ENCODE results near the gene ASPSCR1. TPM values are rescaled to one million over a fixed set of nuclear protein-coding genes. Genes with fewer than 3 reads are reported as not detected.
A peak's percentile ranks its signal among the peaks of the same experiment; 100 is the strongest.

The ASPSCR1 gene
- total and polyA plus RNA-seq, 2 donors (not counting 1 experiment from before 2014, with no cell fraction given) = 6.3 to 35.7 TPM

DNA sequence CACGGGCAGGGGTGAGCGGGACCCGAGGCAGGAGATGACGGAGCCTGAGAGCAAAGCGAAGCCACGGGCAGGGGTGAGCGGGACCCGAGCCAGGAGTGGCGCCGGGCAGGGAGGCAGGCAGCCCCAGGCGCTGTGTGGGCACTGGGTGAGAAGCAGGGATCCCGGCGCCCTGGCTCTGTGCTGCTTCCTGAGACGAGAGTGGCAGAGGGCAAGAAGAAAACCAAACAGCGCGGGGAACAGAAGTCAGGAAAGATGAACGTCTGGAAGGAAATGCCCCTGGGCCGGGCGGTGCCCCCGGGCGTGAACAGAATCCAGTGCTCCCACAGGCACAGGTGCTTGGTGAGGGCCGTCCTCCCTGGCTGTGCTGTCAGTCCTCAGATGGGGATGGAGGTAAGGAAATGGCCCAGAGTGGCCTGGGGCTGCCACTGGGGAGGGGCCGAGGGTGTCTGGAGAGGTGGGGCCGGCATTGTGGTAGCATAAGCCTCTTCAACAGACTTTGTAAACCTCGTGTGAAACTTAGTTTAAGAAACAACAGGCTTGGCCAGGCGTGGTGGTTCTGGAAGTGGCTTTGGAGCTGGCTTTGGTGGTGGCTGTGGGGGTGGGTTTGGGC, 9.8 kb downstream of the ASPSCR1 start:
- Histone ChIP-seq H3K79me2 (ENCODE audit: control insufficient read depth, insufficient read depth, low read length) (no peaks in the 10 kb centered on the region), H4K20me1 (ENCODE audit: control insufficient read depth, extremely low read depth, insufficient read depth, low read length) (no peaks in the 10 kb centered on the region), H3K9ac (ENCODE audit: insufficient read depth, low read length) (no peak overlapping the region), H3K4me1 (ENCODE audit: control insufficient read depth, extremely low read depth, insufficient read depth, low read length) (peaks cover 12% of the 10 kb centered on the region), H3K27me3 (ENCODE audit: control insufficient read depth, insufficient read depth, low read length) (no peaks in the 10 kb centered on the region), H3K36me3 (ENCODE audit: control insufficient read depth, insufficient read depth, low read length) (peaks cover 17% of the 10 kb centered on the region), H3K4me3 (replicated peaks in 1 of 4; ENCODE audit: control extremely low read depth in 1 of 4, insufficient read depth in 1 of 4, low read depth in 3 of 4, low read length in 4 of 4) (no peak overlapping the region), H3K9me3 (ENCODE audit: control insufficient read depth, insufficient read depth, low read depth, low read length) (no peaks in the 10 kb centered on the region), H2AFZ (ENCODE audit: low read length) (no peak overlapping the region), H3K4me2 (ENCODE audit: extremely low read depth, insufficient read depth, low read length) (no peak overlapping the region), H3K27ac (ENCODE audit: insufficient read depth, low read length) (no peak overlapping the region)
- no peak for DNase-seq (ENCODE audit: low read depth in 2 of 2)
- no peak for TF ChIP-seq EZH2 (IDR thresholded peaks at IDR 0.05; ENCODE audit: low read length, missing control alignments)
- no peak for TF ChIP-seq CTCF (conservative IDR thresholded peaks at IDR 0.05 in 1 of 2, IDR thresholded peaks at IDR 0.05 in 1 of 2; ENCODE audit: low read depth in 1 of 2, low read length in 2 of 2)

DNA sequence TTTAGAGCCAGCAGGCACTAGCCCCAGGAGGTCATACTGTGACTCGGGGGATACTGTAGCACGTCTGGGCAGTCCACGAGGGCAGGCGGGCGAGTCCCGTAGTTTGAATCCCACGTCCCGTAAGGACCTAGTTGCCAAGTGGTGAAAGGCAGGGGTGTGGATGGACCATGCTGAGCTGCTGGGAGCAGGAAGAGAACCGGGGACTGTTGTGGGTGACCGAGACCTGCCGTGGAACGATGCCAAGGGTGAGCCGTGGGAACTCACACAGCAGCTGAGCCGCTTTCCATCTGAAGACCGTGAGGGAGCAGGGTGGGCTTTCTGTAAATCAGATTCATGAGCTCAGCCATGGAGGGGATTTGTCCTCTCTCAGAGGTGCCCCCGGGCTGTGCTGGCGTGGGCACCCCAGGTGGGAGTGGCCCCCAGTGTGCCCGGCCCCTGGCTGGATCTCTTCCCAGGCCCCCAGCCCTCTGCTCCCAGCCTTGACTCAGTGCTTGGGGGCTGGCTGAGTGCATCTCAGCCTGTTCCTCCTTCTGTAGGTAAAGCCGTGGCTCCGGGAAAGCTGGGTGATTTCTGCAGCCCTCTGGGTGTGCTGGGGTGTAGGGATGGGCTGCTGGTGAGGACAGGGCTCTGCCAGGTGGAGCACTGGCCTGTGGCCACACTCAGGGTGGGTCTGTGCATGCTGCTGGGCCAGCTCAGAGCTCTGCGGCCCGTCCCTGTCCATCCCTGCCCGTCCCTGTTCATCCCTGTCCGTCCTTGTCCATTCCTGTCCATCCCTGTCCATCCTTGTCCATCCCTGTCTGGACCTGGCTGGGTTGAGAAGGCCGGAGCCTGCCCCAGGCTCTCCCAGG, 13.6 kb downstream of the ASPSCR1 start:
- Histone ChIP-seq H3K4me3 (replicated peaks in 1 of 4; ENCODE audit: control extremely low read depth in 1 of 4, insufficient read depth in 1 of 4, low read depth in 3 of 4, low read length in 4 of 4) (no peak overlapping the region), H3K27me3 (ENCODE audit: control insufficient read depth, insufficient read depth, low read length) (no peaks in the 10 kb centered on the region), H2AFZ (ENCODE audit: low read length) (no peak overlapping the region), H3K9me3 (ENCODE audit: control insufficient read depth, insufficient read depth, low read depth, low read length) (no peaks in the 10 kb centered on the region), H3K9ac (ENCODE audit: insufficient read depth, low read length) (no peak overlapping the region), H4K20me1 (ENCODE audit: control insufficient read depth, extremely low read depth, insufficient read depth, low read length) (no peaks in the 10 kb centered on the region), H3K36me3 (ENCODE audit: control insufficient read depth, insufficient read depth, low read length) (peaks cover 5% of the 10 kb centered on the region), H3K79me2 (ENCODE audit: control insufficient read depth, insufficient read depth, low read length) (no peaks in the 10 kb centered on the region), H3K4me2 (ENCODE audit: extremely low read depth, insufficient read depth, low read length) (no peak overlapping the region), H3K27ac (ENCODE audit: insufficient read depth, low read length) (no peak overlapping the region), H3K4me1 (ENCODE audit: control insufficient read depth, extremely low read depth, insufficient read depth, low read length) (peaks cover 18% of the 10 kb centered on the region)
- DNase-seq (ENCODE audit: low read depth in 2 of 2) = no peak
- no peak for TF ChIP-seq EZH2 (IDR thresholded peaks at IDR 0.05; ENCODE audit: low read length, missing control alignments)
- no peak for TF ChIP-seq CTCF (conservative IDR thresholded peaks at IDR 0.05 in 1 of 2, IDR thresholded peaks at IDR 0.05 in 1 of 2; ENCODE audit: low read depth in 1 of 2, low read length in 2 of 2)

- Histone ChIP-seq H3K27ac (ENCODE audit: insufficient read depth, low read length) (no peak overlapping the region), H3K4me1 (ENCODE audit: control insufficient read depth, extremely low read depth, insufficient read depth, low read length) (peaks cover 18% of the 10 kb centered on the region), H3K36me3 (ENCODE audit: control insufficient read depth, insufficient read depth, low read length) (peaks cover 5% of the 10 kb centered on the region), H3K79me2 (ENCODE audit: control insufficient read depth, insufficient read depth, low read length) (no peaks in the 10 kb centered on the region), H2AFZ (ENCODE audit: low read length) (no peak overlapping the region), H3K9me3 (ENCODE audit: control insufficient read depth, insufficient read depth, low read depth, low read length) (no peaks in the 10 kb centered on the region), H3K4me2 (ENCODE audit: extremely low read depth, insufficient read depth, low read length) (peak overlapping the region; percentile 59), H3K9ac (ENCODE audit: insufficient read depth, low read length) (peak overlapping the region; percentile 23), H3K4me3 (replicated peaks in 1 of 4; ENCODE audit: control extremely low read depth in 1 of 4, insufficient read depth in 1 of 4, low read depth in 3 of 4, low read length in 4 of 4) (peak overlapping the region in 3 of 4 experiments; percentile 10 to 17 (median 15)), H4K20me1 (ENCODE audit: control insufficient read depth, extremely low read depth, insufficient read depth, low read length) (no peaks in the 10 kb centered on the region), H3K27me3 (ENCODE audit: control insufficient read depth, insufficient read depth, low read length) (no peaks in the 10 kb centered on the region)
- TF ChIP-seq CTCF (conservative IDR thresholded peaks at IDR 0.05 in 1 of 2, IDR thresholded peaks at IDR 0.05 in 1 of 2; ENCODE audit: low read depth in 1 of 2, low read length in 2 of 2) = no peak
- TF ChIP-seq EZH2 (IDR thresholded peaks at IDR 0.05; ENCODE audit: low read length, missing control alignments) = no peak
- peak; percentile 56 to 76 for DNase-seq (ENCODE audit: low read depth in 2 of 2)
These were observed 14.4 kb downstream of the ASPSCR1 start for GRCh38 chr17:81991684-81992305.
